ENCODE data around the gene OSBPL6.
"Not testable (repeated sequence)": the region's sequence is repeated elsewhere in the genome, so short reads cannot be mapped to it uniquely, and the experiment has no call there.

The OSBPL6 gene

GRCh38 chr2:178403671-178404306, 209.5 kb downstream of the OSBPL6 start:
- DNase-seq (ENCODE audit: low spot score) = no peak

GRCh38 chr2:178404368-178404767, 210.1 kb downstream of the OSBPL6 start:
- DNase-seq (ENCODE audit: low spot score) = peak; percentile 78

GRCh38 chr2:178409261-178409660, 214.9 kb downstream of the OSBPL6 start:
- DNase-seq (ENCODE audit: low spot score) = no peak

GRCh38 chr2:178412047-178412446, 217.7 kb downstream of the OSBPL6 start:
- no peak for DNase-seq (ENCODE audit: low spot score)

GRCh38 chr2:178412453-178412852, 218.1 kb downstream of the OSBPL6 start:
- not testable (repeated sequence) for DNase-seq (ENCODE audit: low spot score)

GRCh38 chr2:178413472-178414265, 219.4 kb downstream of the OSBPL6 start:
- peak; percentile 70 for DNase-seq (ENCODE audit: low spot score)

GRCh38 chr2:178414266-178415247, 220.2 kb downstream of the OSBPL6 start:
- DNase-seq (ENCODE audit: low spot score) = peak; percentile 88

- no peak for DNase-seq (ENCODE audit: low spot score)
Observed at GRCh38 chr2:178415979-178416378, 221.7 kb downstream of the OSBPL6 start.

GRCh38 chr2:178417916-178418315, 223.6 kb downstream of the OSBPL6 start:
- no peak for DNase-seq (ENCODE audit: low spot score)

GRCh38 chr2:178418426-178418825, 224.1 kb downstream of the OSBPL6 start:
- no peak for DNase-seq (ENCODE audit: low spot score)

GRCh38 chr2:178419123-178419522, 224.8 kb downstream of the OSBPL6 start:
- no peak for DNase-seq (ENCODE audit: low spot score)

- DNase-seq (ENCODE audit: low spot score) = no peak
Observed at GRCh38 chr2:178420463-178420999, 226.2 kb downstream of the OSBPL6 start.

- no peak for DNase-seq (ENCODE audit: low spot score)
Observed at GRCh38 chr2:178422097-178422496, 227.8 kb downstream of the OSBPL6 start.

- not testable (repeated sequence) for DNase-seq (ENCODE audit: low spot score)
Observed at GRCh38 chr2:178423746-178424145, 229.4 kb downstream of the OSBPL6 start.

GRCh38 chr2:178425255-178425827, 231.0 kb downstream of the OSBPL6 start:
- no peak for DNase-seq (ENCODE audit: low spot score)

- DNase-seq (ENCODE audit: low spot score) = no peak
Observed at GRCh38 chr2:178426388-178426787, 232.1 kb downstream of the OSBPL6 start.

GRCh38 chr2:178427458-178427857, 233.1 kb downstream of the OSBPL6 start:
- DNase-seq (ENCODE audit: low spot score) = no peak

GRCh38 chr2:178428396-178428806, 234.1 kb downstream of the OSBPL6 start:
- no peak for DNase-seq (ENCODE audit: low spot score)

- DNase-seq (ENCODE audit: low spot score) = no peak
Observed at GRCh38 chr2:178429336-178429735, 235.0 kb downstream of the OSBPL6 start.

- DNase-seq (ENCODE audit: low spot score) = no peak
Observed at GRCh38 chr2:178436662-178437061, 242.3 kb downstream of the OSBPL6 start.

- DNase-seq (ENCODE audit: low spot score) = no peak
Observed at GRCh38 chr2:178441426-178441825, 247.1 kb downstream of the OSBPL6 start.
